ENCODE measurements around the gene PCDHAC2.

The PCDHAC2 gene

GRCh38 chr5:140978983-140979382 lies 12.7 kb downstream of the PCDHAC2 start:
- no peak for TF ChIP-seq CTCF (IDR thresholded peaks at IDR 0.05; ENCODE audit: low read depth, low read length, missing control alignments)
- H3K27me3 ChIP-seq (replicated peaks) = no peaks in the 10 kb centered on the region
- no peak for DNase-seq
- in situ Hi-C loops (cut with HindIII; ENCODE audit: low pct_ligation_motif_present, low sequenced_read_pairs) = no loop called here
- H3K4me3 ChIP-seq (ENCODE audit: low read depth, low read length) = no peak overlapping the region
- H3K27ac ChIP-seq = no peak overlapping the region
- H3K36me3 ChIP-seq (replicated peaks) = no peaks in the 10 kb centered on the region

GRCh38 chr5:140982083-140982716 lies 15.9 kb downstream of the PCDHAC2 start:
- H3K27ac ChIP-seq = no peak overlapping the region
- no peaks in the 10 kb centered on the region for H3K36me3 ChIP-seq (replicated peaks)
- TF ChIP-seq CTCF (IDR thresholded peaks at IDR 0.05; ENCODE audit: low read depth, low read length, missing control alignments) = no peak
- no peaks in the 10 kb centered on the region for H3K27me3 ChIP-seq (replicated peaks)
- no peak overlapping the region for H3K4me3 ChIP-seq (ENCODE audit: low read depth, low read length)
- in situ Hi-C loops (cut with HindIII; ENCODE audit: low pct_ligation_motif_present, low sequenced_read_pairs) = no loop called here
- DNase-seq = no peak

GRCh38 chr5:140986117-140986521 lies 19.8 kb downstream of the PCDHAC2 start:
- H3K27me3 ChIP-seq (replicated peaks) = no peaks in the 10 kb centered on the region
- no peak overlapping the region for H3K27ac ChIP-seq
- no peaks in the 10 kb centered on the region for H3K36me3 ChIP-seq (replicated peaks)
- H3K4me3 ChIP-seq (ENCODE audit: low read depth, low read length) = no peak overlapping the region
- no peak for DNase-seq
- in situ Hi-C loops (cut with HindIII; ENCODE audit: low pct_ligation_motif_present, low sequenced_read_pairs) = no loop called here
- TF ChIP-seq CTCF (IDR thresholded peaks at IDR 0.05; ENCODE audit: low read depth, low read length, missing control alignments) = no peak

DNA sequence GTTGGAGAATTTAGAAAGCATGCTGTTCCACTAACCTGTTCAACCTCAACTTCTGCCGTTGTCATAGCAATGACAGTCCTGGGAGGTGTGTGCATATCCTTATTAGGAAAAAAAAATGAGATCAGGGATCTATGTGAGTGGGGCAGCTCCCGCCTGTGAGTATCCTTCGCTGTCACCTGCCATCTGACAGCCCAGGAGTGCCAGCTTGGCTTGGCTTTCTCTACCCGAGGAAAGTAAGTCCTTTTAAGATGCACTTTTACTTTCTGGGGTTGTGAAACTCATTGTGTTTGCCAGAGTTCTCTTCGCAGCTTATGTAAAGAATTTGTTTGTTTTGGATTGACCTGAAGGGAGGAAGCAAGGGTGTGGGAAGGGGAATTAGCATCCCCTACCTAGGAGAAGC lies 21.8 kb downstream of the PCDHAC2 start:
- no peak overlapping the region for H3K4me3 ChIP-seq (ENCODE audit: low read depth, low read length)
- no peaks in the 10 kb centered on the region for H3K36me3 ChIP-seq (replicated peaks)
- H3K27ac ChIP-seq = no peak overlapping the region
- in situ Hi-C loops (cut with HindIII; ENCODE audit: low pct_ligation_motif_present, low sequenced_read_pairs) = no loop called here
- no peak for DNase-seq
- no peaks in the 10 kb centered on the region for H3K27me3 ChIP-seq (replicated peaks)
- no peak for TF ChIP-seq CTCF (IDR thresholded peaks at IDR 0.05; ENCODE audit: low read depth, low read length, missing control alignments)

DNA sequence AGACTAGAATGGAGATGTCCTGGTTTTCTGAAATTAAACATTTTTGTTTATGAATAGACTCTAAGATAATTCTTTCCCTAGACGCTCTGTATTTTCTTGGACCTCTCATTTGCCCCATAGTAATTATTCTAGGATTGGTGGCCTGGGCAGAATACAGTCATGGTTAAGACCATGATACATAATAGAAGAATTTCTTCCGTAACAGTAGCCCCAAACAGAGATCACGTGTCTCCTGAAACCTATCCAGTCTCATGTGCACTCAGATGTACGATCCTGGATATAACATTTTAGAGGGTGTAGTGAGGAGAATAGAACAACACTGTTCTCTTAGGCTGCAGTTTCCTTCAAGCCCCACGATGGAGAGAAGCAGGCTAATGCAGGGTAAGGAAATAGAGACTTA lies 22.3 kb downstream of the PCDHAC2 start:
- H3K4me3 ChIP-seq (ENCODE audit: low read depth, low read length) = no peak overlapping the region
- H3K27ac ChIP-seq = no peak overlapping the region
- no peak for DNase-seq
- in situ Hi-C loops (cut with HindIII; ENCODE audit: low pct_ligation_motif_present, low sequenced_read_pairs) = no loop called here
- H3K36me3 ChIP-seq (replicated peaks) = no peaks in the 10 kb centered on the region
- TF ChIP-seq CTCF (IDR thresholded peaks at IDR 0.05; ENCODE audit: low read depth, low read length, missing control alignments) = no peak
- H3K27me3 ChIP-seq (replicated peaks) = no peaks in the 10 kb centered on the region
